C4-2B (cell line): Measurements from ENCODE around the gene OR5L2.

ENCODE experiments used
- H3K27ac ChIP-seq: fragments of 450-650 bp; 2 replicates; pipeline ENCODE4 v1.5.1; 2017
- ZFX ChIP-seq: fragments of 450-650 bp; IDR thresholded peaks from 2 replicates; pipeline ENCODE4 v1.6.1; 2017
- TF ChIP-seq, protein P1 (sequence below): fragments of 450-650 bp; conservative IDR thresholded peaks from 2 replicates; pipeline ENCODE4 v1.5.1; 2017; ENCODE audit warnings: mild to moderate bottlenecking

OR5L2 gene

DNA sequence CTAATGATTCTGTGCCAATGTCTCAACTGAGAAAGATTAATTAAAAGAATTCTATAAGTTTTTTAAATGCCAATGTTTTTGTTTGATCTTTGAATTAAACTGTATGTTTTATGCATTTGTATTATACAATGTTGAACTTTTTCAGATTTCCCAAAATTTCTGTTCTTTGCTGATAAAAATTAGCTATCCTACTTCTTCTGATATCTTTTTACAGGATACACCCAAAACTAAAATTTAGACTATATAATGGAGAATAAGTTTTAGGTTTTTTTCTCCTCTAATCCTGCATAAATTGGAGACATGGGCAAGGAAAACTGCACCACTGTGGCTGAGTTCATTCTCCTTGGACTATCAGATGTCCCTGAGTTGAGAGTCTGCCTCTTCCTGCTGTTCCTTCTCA, at the start of gene OR5L2:
OR5L2 (plus strand) TSS at position 301 of the 400 bp plus-strand sequence; CDS start at position 301, 0 bp downstream.
- H3K27ac ChIP-seq: no peak within 1 kb of the TSS
- TF ChIP-seq, protein P1, sequence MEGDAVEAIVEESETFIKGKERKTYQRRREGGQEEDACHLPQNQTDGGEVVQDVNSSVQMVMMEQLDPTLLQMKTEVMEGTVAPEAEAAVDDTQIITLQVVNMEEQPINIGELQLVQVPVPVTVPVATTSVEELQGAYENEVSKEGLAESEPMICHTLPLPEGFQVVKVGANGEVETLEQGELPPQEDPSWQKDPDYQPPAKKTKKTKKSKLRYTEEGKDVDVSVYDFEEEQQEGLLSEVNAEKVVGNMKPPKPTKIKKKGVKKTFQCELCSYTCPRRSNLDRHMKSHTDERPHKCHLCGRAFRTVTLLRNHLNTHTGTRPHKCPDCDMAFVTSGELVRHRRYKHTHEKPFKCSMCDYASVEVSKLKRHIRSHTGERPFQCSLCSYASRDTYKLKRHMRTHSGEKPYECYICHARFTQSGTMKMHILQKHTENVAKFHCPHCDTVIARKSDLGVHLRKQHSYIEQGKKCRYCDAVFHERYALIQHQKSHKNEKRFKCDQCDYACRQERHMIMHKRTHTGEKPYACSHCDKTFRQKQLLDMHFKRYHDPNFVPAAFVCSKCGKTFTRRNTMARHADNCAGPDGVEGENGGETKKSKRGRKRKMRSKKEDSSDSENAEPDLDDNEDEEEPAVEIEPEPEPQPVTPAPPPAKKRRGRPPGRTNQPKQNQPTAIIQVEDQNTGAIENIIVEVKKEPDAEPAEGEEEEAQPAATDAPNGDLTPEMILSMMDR: no peak
- no peak for TF ChIP-seq ZFX

DNA sequence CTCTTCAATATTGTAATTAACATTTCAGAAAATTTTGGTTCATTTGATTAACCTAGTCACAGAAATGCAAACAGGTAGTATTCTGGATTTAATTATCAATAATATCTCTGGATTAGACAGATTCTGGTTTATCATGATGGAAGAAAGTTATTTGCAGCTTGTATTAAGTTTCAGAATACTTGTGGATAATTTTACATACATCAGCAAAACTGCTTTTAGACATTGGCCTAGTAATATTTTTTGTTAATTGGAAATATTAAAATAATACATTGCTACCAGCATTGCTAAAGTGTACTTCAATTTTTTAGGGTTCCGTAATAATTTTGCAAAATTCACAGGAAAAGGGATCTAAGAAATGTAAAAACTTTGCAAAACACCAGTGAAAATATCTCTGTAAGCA, 35.4 kb upstream of the OR5L2 start:
- TF ChIP-seq, protein P1: no peak
- TF ChIP-seq ZFX: no peak
- H3K27ac ChIP-seq: no peak overlapping the region

DNA sequence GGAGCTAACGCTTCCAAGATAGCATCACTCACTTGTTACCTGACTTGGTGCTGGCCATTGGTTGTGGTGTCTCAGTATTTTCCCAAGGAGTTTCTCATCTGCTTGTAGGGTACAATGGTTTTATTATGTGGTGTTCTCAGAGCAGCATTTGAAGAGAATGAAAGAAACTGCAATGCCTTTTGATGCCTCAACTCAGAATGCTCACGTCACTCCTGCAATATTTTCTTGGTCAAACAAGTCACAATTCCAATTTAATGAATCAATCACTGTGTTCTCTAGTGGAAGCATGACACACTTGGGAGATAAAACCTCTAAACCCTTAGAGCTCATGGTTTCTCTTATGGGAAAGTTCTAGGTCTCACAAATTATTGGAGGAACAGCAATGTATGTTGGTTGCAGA, 33.7 kb upstream of the OR5L2 start:
- no peak overlapping the region for H3K27ac ChIP-seq
- TF ChIP-seq, protein P1: no peak
- no peak for TF ChIP-seq ZFX

DNA sequence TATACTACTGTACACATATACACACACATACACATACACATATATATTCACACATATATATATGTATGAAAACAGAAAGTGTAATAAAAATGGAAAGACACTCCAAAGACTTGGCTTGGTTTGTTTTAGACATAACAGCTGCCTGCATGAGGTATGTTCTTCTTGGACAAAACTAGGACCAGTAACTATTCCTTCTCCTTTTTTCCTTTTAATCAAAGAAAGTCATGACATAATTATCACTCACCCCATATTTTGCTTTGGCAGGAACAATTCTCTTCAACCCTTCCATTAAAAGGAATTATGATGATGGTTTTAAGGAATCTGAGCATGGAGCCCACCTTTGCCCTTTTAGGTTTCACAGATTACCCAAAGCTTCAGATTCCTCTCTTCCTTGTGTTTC, 31.8 kb upstream of the OR5L2 start, which contains the start of gene OR5D14:
OR5D14 (plus strand) TSS at position 301 of the 400 bp plus-strand sequence; CDS start at position 301, 0 bp downstream.
- no peak within 1 kb of the TSS for H3K27ac ChIP-seq
- TF ChIP-seq, protein P1: no peak
- TF ChIP-seq ZFX: no peak

DNA sequence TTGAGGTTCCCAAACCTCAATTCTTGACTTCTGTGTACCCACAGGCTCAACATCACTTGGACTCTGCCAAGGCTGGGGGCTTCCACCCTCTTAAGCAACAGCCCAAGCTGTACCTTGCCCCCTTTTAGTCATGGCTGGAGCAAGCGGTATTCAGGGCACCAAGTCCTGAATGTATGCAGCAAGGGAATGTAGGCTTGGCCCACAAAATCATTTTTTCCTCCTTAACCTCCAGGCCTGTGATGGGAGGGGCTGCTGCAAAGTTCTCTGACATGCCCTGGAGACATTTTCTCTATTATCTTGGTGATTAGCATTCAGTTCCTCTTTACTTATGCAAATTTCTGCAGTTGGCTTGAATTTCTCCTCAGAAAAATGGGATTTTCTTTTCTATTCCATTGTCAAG, 20.8 kb upstream of the OR5L2 start:
- H3K27ac ChIP-seq: no peak overlapping the region
- TF ChIP-seq, protein P1: no peak
- TF ChIP-seq ZFX: no peak

DNA sequence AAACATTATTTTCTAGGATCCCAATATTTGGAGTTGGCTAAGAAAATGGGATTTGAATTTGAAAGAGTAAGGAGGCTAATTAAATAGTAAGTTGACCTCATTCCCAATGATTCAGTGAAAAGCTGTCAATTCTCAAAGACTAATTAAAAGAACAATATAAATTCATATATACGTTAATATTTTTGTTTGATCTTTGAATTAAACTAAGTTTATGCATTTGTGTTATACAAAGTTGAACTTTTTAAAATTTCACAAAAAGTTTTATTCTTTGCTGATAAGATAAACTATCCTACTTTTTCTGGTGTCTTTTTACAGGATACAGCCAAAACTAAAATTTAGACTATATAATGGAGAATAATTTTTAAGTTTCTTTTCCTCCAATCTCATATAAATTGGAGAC, 16.0 kb upstream of the OR5L2 start, which contains the start of gene OR5L1:
OR5L1 (plus strand) TSS at position 301 of the 400 bp plus-strand sequence. CDS start 100 bp downstream, outside the sequence.
- no peak within 1 kb of the TSS for H3K27ac ChIP-seq
- no peak for TF ChIP-seq ZFX
- TF ChIP-seq, protein P1: no peak

DNA sequence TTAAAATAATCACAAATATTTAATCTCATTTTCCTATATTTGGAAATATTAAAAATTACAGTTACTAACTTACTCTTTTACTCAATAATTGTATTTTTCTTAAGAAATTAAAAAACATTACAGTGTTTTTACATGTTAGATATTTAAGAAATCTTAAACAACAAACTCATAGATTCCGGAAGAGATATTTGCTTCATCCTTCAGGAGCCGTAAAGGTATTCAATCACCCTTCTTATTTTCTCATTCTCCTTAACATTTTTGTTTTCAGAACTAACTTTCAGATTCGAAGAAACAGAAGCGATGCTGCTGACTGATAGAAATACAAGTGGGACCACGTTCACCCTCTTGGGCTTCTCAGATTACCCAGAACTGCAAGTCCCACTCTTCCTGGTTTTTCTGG, 7.7 kb upstream of the OR5L2 start, which contains the start of gene OR5D18:
OR5D18 (plus strand) TSS at position 301 of the 400 bp plus-strand sequence; CDS start at position 301, 0 bp downstream.
- TF ChIP-seq ZFX: no peak
- TF ChIP-seq, protein P1: no peak
- no peak within 1 kb of the TSS for H3K27ac ChIP-seq
